Body of pancreas (tissue), 4 donors: ENCODE measurements around the gene TAS1R3. TPM values are rescaled to one million over a fixed set of nuclear protein-coding genes. Genes with fewer than 3 reads are reported as not detected.

Source experiments
- ATAC-seq: fragments of 150-250 bp; one replicate; pipeline ENCODE4 v1.9.1; 2016
- DNase-seq, 4 donors: peaks; one replicate each; pipeline ENCODE4 v3.0.0-alpha.2; 2019
- H3K27ac ChIP-seq, 4 donors: fragments of 200-600 bp; sonication (generic); 1 replicate in 3 of 4; 2 replicates in 1 of 4; pipeline versions ENCODE4 v1.5.1 to v1.6.1; 2016 to 2019; ENCODE audit warnings: mild to moderate bottlenecking in 1 of 4, mixed read lengths in 1 of 4, moderate library complexity in 1 of 4
- H3K27me3 ChIP-seq, 2 donors: fragments of 200-600 bp; sonication (generic); one replicate each; pipeline ENCODE4 v1.6.0; 2016; ENCODE audit warnings: mild to moderate bottlenecking in 1 of 2
- H3K36me3 ChIP-seq, 2 donors: fragments of 200-600 bp; sonication (generic); replicated peaks in 1 of 2; 2 replicates each; pipeline ENCODE4 v1.5.1; 2016; ENCODE audit warnings: low read depth in 2 of 2; ENCODE audit not compliant: insufficient read depth in 1 of 2
- H3K4me1 ChIP-seq: fragments of 200-600 bp; sonication (generic); one replicate; pipeline ENCODE4 v1.6.0; 2016
- H3K4me3 ChIP-seq, 2 donors: fragments of 200-600 bp; sonication (generic); 1 replicate in 1 of 2; 2 replicates in 1 of 2; pipeline ENCODE4 v1.5.1; 2016 to 2019
- H3K9me3 ChIP-seq, 3 donors: fragments of 200-600 bp; sonication (generic); 1 replicate in 2 of 3; 2 replicates in 1 of 3; pipeline ENCODE4 v1.5.1; 2016
- CTCF ChIP-seq, 7 experiments: fragments of 450-650 bp in 4 of 7; fragments of 200-600 bp in 3 of 7; sonication (generic) in 3 of 7; IDR thresholded peaks; one replicate each; pipeline ENCODE4 v1.5.1; 2016 to 2019; ENCODE audit warnings: antibody characterized with exemption in 7 of 7
- POLR2A ChIP-seq, 3 donors: fragments of 450-650 bp; IDR thresholded peaks; one replicate each; pipeline ENCODE4 v1.6.1; 2016; ENCODE audit warnings: antibody characterized with exemption in 3 of 3, mild to moderate bottlenecking in 2 of 3
- whole genome bisulfite sequencing, 2 donors: methylation state at CpG; one replicate each; pipeline ENCODE4 v1.1.5; 2017; 5-methylcytosine and 5-hydroxymethylcytosine counted together
- intact Hi-C: fragments of 100-400 bp; cut with DNase I; formaldehyde crosslinking; loops from one replicate; pipeline ENCODE4 v1.15.1; 2023
- total RNA-seq, 2 donors: library from RNA; depleted of rRNA; stranded (reverse); fragments of >200 nt; gene quantifications; one replicate each; pipeline ENCODE4 v1.1.0, GENCODE V29; 2016

TAS1R3 gene
- total RNA-seq, 2 donors from 2014 or later, result 0.26 TPM; not detected in 1

GRCh38 chr1:1356166-1356795, 25.2 kb downstream of the TAS1R3 start:
- WGBS, 2 donors, result 48 to 51% methylated on average over 2 to 6 of the region's 8 CpGs
- DNase-seq, result no peak
- no peak for ATAC-seq
- intact Hi-C loops, result no loop called here
- no peak overlapping the region for H3K27ac ChIP-seq
- no peaks in the 10 kb centered on the region for H3K9me3 ChIP-seq
- H3K4me3 ChIP-seq, result no peak overlapping the region
- no peaks in the 10 kb centered on the region for H3K36me3 ChIP-seq
- H3K4me1 ChIP-seq, result peaks cover 22% of the 10 kb centered on the region
- peaks cover 0 to 32% of the 10 kb centered on the region in 2 donors for H3K27me3 ChIP-seq
- no peak for TF ChIP-seq POLR2A (IDR thresholded peaks at IDR 0.05)
- TF ChIP-seq CTCF (IDR thresholded peaks at IDR 0.05), result no peak

DNA sequence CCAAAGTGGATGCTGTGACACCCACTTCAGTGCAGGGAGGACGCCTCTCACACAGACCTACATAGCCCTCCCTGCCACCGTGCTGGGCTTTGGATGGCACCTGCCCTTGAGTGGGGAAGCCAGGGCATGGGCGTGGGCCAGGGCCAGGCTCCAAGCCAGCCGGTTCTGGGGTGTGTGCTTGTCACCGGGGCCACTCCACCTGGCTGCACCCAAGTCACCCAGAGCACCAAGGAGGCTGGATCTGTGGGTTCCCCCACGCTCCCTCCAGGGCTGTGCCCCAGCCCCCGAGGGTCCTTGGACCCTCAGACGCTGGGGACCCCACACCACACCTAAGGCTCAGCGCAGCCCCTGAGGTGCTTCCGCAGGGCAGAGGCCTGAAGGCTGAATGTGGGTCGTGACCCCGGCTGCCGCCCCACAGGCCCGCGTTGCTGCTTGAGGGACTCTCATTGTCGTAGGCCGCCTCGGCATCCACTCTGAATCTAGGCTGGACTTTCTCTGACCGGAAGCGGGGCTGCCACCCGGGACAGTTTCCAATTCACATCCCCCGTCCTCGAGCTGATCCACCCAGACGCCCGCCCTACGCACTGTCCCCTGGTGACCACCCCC, 25.8 kb downstream of the TAS1R3 start:
- H3K4me3 ChIP-seq, result no peak overlapping the region
- no peaks in the 10 kb centered on the region for H3K9me3 ChIP-seq
- DNase-seq (peak in 1 of 4 donors; percentile 18), ATAC-seq (no peak)
- 0 to 51% methylated on average over 2 to 19 of the region's 26 CpGs for WGBS, 2 donors
- H3K27ac ChIP-seq, result no peak overlapping the region
- no peaks in the 10 kb centered on the region for H3K36me3 ChIP-seq
- peaks cover 22% of the 10 kb centered on the region for H3K4me1 ChIP-seq
- intact Hi-C loops, result no loop called here
- no peak for TF ChIP-seq CTCF (IDR thresholded peaks at IDR 0.05)
- TF ChIP-seq POLR2A (IDR thresholded peaks at IDR 0.05), result no peak
- H3K27me3 ChIP-seq, result peaks cover 0 to 32% of the 10 kb centered on the region in 2 donors

- intact Hi-C loops, result no loop called here
- TF ChIP-seq POLR2A (IDR thresholded peaks at IDR 0.05), result no peak
- TF ChIP-seq CTCF (IDR thresholded peaks at IDR 0.05), result no peak
- Histone ChIP-seq H3K4me1 (peaks cover 20% of the 10 kb centered on the region), H3K4me3 (no peak overlapping the region), H3K9me3 (no peaks in the 10 kb centered on the region), H3K27me3 (peaks cover 0 to 25% of the 10 kb centered on the region in 2 donors), H3K36me3 (no peaks in the 10 kb centered on the region), H3K27ac (peak overlapping the region in 2 of 4 donors; percentile 25 to 59)
- ATAC-seq (no peak), DNase-seq (no peak)
- 19 to 55% methylated on average over 4 to 18 of the region's 18 CpGs for WGBS, 2 donors
Measured at GRCh38 chr1:1357871-1358432, 26.9 kb downstream of the TAS1R3 start.

GRCh38 chr1:1358433-1359271, 27.6 kb downstream of the TAS1R3 start, which contains the start of gene MXRA8:
TSS of gene MXRA8 (minus strand) at chr1:1358555. CDS start at chr1:1358504, 51 bp downstream.
- 10 to 37% methylated on average over 2 to 29 of the region's 29 CpGs for WGBS, 2 donors
- intact Hi-C loops, result no loop called here
- Histone ChIP-seq H3K4me1 (peaks cover 13% of the 10 kb centered on the region), H3K36me3 (no peaks in the 10 kb centered on the region), H3K9me3 (no peaks in the 10 kb centered on the region), H3K27me3 (peaks cover 0 to 19% of the 10 kb centered on the region in 2 donors), H3K4me3 (no peak within 1 kb of the TSS), H3K27ac (peak within 1 kb of the TSS in 2 of 4 donors; percentile 39 to 59)
- TF ChIP-seq POLR2A (IDR thresholded peaks at IDR 0.05), result no peak
- ATAC-seq (peak; percentile 19), DNase-seq (peak in 2 of 4 donors; percentile 29 to 49)

DNA sequence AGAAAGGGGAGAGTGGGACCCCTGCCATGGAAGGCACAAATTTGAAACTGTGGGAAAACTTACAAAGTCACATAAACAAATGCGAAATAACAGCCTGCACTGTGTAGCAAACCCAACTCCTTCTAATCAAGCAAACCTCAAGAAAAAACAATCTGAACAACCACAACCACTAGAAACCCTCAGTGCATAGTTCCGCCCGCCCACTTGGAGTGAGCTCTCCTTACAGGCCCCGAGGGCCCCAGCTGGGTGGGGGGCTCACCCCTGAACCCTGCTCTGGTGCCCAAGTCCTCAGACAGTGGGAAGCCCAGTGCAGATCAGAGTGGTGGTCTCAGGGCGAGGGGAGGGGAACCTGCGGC, 28.2 kb downstream of the TAS1R3 start:
- Histone ChIP-seq H3K27me3 (peaks cover 0 to 12% of the 10 kb centered on the region in 2 donors), H3K9me3 (no peaks in the 10 kb centered on the region), H3K27ac (peak overlapping the region in 2 of 4 donors; percentile 39 to 59), H3K36me3 (no peaks in the 10 kb centered on the region), H3K4me3 (no peak overlapping the region), H3K4me1 (peaks cover 7% of the 10 kb centered on the region)
- DNase-seq (peak in 1 of 4 donors; percentile 13), ATAC-seq (no peak)
- intact Hi-C loops, result no loop called here
- no peak for TF ChIP-seq POLR2A (IDR thresholded peaks at IDR 0.05)
- TF ChIP-seq CTCF (IDR thresholded peaks at IDR 0.05), result no peak
- WGBS, 2 donors, result 53 to 100% methylated on average over 1 to 6 of the region's 6 CpGs
